ENCODE data around the gene PECR.

DNA sequence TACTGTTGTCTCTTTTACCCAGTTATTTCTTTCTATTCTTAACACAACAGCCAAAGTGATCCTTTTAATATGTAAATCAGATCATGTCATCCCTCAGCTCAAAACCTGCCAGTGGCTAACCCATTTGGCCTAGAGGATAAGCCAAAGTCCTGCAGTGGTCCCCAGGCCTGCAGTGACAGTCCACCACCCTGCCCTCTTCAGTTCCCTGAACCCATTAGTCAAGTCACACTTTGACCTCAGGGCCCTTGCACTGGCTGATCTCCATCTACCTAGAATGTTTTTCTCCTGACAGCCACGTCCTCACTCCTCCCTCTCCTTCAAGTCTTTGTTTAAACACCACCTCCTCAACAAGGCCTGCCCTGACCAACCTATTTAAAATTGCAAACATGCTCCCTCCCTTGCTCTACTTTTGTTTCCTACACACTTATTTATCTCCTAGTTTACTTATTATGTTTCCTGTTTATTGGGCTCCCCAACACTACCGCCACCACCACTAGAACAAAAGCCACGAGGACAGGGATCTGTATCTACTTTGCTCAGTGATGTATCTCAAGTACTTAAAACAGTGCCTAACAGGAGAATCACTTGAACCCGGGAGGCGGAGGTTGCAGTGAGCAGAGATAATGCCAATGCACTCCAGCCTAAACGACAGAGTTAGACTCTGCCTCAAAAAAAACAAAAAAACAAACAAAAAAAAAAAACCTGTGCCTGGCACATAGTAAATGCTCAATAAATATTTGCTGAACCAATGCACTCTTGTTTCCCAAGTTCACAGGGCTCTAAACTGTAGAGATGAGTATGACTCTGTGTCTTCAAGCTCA lies 77.5 kb downstream of the PECR start:
- TF ChIP-seq, protein P1, sequence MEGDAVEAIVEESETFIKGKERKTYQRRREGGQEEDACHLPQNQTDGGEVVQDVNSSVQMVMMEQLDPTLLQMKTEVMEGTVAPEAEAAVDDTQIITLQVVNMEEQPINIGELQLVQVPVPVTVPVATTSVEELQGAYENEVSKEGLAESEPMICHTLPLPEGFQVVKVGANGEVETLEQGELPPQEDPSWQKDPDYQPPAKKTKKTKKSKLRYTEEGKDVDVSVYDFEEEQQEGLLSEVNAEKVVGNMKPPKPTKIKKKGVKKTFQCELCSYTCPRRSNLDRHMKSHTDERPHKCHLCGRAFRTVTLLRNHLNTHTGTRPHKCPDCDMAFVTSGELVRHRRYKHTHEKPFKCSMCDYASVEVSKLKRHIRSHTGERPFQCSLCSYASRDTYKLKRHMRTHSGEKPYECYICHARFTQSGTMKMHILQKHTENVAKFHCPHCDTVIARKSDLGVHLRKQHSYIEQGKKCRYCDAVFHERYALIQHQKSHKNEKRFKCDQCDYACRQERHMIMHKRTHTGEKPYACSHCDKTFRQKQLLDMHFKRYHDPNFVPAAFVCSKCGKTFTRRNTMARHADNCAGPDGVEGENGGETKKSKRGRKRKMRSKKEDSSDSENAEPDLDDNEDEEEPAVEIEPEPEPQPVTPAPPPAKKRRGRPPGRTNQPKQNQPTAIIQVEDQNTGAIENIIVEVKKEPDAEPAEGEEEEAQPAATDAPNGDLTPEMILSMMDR (IDR thresholded peaks at IDR 0.05) = no peak
- TF ChIP-seq ZNF121 (CRISPR knock-in tag; IDR thresholded peaks at IDR 0.05) (no peak), CREB1 (CRISPR knock-in tag; IDR thresholded peaks at IDR 0.05) (no peak), SP1 (CRISPR knock-in tag; conservative IDR thresholded peaks at IDR 0.05) (no peak), RELA (CRISPR knock-in tag; IDR thresholded peaks at IDR 0.05; ENCODE audit: borderline replicate concordance) (no peak), FOXP1 (CRISPR knock-in tag; IDR thresholded peaks at IDR 0.05; ENCODE audit: borderline replicate concordance) (no peak), ZNF317 (CRISPR knock-in tag; IDR thresholded peaks at IDR 0.05; ENCODE audit: borderline replicate concordance, low read depth) (no peak), CREM (CRISPR knock-in tag; IDR thresholded peaks at IDR 0.05) (no peak)
- TF ChIP-seq, protein P2, sequence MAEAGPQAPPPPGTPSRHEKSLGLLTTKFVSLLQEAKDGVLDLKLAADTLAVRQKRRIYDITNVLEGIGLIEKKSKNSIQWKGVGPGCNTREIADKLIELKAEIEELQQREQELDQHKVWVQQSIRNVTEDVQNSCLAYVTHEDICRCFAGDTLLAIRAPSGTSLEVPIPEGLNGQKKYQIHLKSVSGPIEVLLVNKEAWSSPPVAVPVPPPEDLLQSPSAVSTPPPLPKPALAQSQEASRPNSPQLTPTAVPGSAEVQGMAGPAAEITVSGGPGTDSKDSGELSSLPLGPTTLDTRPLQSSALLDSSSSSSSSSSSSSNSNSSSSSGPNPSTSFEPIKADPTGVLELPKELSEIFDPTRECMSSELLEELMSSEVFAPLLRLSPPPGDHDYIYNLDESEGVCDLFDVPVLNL (CRISPR knock-in tag; IDR thresholded peaks at IDR 0.05; ENCODE audit: borderline replicate concordance, low read depth) = no peak
- TF ChIP-seq, protein P3, sequence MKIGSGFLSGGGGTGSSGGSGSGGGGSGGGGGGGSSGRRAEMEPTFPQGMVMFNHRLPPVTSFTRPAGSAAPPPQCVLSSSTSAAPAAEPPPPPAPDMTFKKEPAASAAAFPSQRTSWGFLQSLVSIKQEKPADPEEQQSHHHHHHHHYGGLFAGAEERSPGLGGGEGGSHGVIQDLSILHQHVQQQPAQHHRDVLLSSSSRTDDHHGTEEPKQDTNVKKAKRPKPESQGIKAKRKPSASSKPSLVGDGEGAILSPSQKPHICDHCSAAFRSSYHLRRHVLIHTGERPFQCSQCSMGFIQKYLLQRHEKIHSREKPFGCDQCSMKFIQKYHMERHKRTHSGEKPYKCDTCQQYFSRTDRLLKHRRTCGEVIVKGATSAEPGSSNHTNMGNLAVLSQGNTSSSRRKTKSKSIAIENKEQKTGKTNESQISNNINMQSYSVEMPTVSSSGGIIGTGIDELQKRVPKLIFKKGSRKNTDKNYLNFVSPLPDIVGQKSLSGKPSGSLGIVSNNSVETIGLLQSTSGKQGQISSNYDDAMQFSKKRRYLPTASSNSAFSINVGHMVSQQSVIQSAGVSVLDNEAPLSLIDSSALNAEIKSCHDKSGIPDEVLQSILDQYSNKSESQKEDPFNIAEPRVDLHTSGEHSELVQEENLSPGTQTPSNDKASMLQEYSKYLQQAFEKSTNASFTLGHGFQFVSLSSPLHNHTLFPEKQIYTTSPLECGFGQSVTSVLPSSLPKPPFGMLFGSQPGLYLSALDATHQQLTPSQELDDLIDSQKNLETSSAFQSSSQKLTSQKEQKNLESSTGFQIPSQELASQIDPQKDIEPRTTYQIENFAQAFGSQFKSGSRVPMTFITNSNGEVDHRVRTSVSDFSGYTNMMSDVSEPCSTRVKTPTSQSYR (CRISPR knock-in tag; IDR thresholded peaks at IDR 0.05) = no peak
- TF ChIP-seq, protein P4, sequence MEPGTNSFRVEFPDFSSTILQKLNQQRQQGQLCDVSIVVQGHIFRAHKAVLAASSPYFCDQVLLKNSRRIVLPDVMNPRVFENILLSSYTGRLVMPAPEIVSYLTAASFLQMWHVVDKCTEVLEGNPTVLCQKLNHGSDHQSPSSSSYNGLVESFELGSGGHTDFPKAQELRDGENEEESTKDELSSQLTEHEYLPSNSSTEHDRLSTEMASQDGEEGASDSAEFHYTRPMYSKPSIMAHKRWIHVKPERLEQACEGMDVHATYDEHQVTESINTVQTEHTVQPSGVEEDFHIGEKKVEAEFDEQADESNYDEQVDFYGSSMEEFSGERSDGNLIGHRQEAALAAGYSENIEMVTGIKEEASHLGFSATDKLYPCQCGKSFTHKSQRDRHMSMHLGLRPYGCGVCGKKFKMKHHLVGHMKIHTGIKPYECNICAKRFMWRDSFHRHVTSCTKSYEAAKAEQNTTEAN (CRISPR knock-in tag; IDR thresholded peaks at IDR 0.05) = no peak
